Jurkat, Clone E6-1 (cell line): ENCODE data around the gene DLGAP4.

Experiments used
- DNase-seq: peaks from one replicate; pipeline ENCODE4 v3.0.0-alpha.2; 2011; ENCODE audit warnings: low read depth, low spot score
- H3K4me3 ChIP-seq: 2 replicates; pipeline ENCODE4 v1.5.1; 2011; ENCODE audit warnings: mild to moderate bottlenecking, low read length, control low read depth, moderate library complexity

The DLGAP4 gene

DNA sequence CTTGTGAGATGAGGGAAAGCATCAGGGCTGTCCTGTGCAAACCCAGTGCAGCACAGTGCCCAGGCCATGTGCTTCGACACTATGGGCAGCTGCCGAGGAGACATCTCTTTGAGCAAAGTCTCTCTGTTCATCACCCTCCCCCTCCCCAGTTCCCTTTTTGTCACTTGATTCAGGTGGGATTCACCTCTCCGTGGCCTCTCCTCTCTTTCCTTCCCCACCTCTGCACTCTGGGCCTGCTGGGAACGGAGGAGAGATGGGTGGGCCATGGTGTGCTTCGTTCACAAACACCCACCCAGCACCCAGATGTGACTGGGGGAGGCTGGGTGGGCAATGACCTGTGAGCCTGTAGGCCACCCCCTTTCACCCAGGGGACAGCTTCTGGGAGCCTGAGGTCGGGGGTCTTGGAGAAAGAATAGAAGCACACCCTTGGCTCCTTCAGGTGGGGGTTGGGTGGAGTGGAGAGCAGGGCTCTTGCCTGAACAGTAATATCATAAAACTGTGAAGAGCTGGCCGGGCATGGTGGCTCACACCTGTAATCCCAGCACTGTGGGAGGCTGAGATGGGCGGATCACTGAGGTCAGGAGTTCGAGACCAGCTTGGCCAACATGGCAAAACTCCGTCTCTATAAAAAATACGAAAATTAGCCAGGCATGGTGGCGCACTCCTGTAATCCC, 33.5 kb upstream of the DLGAP4 start:
- no peak overlapping the region for H3K4me3 ChIP-seq
- DNase-seq, result no peak

DNA sequence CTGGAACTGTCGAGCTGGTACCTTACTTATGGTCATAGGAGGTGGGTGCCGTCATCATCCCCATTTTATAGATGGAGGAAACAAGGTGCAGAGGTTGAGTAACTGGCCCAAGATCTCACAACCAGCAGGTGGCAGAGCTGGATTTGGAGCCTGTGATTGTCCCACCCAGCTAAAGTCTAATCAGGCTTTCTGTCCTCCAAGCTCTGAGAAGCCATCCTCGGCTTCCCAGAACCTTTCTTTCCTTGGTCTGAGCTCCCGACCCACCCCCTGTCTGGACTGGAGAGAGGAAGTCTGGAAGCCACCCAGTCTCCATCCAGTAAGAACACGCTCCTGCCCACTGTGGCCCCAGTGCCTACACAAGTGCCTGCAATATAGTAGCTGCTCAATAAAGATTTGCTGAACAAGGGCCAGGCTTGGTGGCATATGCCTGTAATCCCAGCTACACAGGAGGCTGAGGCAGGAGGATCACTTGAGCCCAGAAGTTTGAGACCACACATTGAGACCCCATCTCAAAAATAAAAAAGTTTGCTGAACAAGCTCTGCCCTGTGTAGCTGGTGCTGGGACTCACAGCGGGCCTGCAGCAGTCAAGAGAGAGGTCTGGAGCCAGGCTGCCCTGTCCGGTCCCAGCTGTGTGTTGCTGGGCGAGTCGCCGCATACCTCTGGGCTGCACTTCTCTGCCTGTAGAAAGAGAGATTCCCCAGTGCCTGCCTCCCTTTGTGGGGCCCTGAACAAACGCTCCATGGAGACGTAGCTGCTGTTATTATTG, 32.5 kb upstream of the DLGAP4 start:
- no peak overlapping the region for H3K4me3 ChIP-seq
- DNase-seq, result peak; percentile 28

GRCh38 chr20:36274181-36274841, 31.8 kb upstream of the DLGAP4 start:
- H3K4me3 ChIP-seq, result no peak overlapping the region
- DNase-seq, result no peak

- DNase-seq, result no peak
- no peak overlapping the region for H3K4me3 ChIP-seq
Observed at GRCh38 chr20:36275011-36275410, 31.1 kb upstream of the DLGAP4 start.

DNA sequence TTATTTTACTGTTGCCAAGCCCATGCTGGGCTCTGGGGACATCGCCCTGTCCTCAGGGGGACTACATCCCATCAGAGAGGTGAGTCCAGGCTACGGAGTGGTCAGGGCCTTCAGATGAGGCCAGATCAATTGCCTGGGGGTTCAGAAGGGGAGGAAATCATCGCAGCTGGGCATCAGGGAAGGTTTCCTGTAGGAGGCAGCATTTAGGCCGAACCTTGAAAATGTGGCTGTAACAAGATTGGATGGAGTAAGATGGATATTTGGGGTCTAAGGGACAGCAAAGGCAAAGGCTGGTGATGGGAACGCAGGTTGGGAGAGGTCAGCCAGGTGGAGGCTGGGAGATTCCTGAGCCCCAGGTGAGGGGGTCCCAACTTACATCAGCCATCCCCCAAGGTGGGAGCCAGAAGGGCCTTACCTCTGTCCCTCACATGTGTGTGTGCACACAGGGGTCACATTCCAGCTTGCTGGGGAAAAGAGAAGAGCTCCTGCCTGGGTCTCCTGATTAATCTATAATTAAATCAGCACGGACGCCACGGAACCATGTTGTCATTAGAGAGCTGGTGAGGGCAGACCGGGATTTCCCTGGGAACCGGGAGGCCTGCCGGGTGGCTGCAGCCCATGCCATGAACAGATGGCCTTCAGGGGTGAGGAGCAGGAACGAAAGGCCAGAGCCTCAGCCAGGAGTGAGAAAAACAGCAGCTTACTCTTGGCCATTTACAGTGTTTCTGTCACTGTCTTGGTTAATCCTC, 30.5 kb upstream of the DLGAP4 start:
- no peak overlapping the region for H3K4me3 ChIP-seq
- DNase-seq, result no peak

- DNase-seq, result no peak
Observed at GRCh38 chr20:36277546-36277945, 28.6 kb upstream of the DLGAP4 start.

DNA sequence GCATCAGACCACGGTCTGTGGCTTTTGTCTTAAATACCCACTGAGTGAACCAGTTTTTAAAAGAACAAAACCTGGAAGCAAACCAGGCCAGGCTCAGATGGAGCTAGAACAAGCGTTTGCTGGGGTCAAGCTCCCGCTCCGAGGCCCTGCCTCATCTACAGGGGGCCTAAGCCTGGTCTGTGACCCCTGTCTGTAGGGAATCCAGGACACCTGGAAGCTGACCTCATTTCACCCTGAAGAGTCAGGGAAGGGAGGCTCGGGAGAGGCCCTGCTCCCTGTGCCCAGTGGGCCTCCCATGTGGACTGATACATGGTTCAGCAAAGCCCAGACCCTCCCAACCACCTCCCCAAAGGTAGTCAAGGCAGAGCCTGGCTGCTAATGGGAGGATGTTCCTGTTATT, 26.8 kb upstream of the DLGAP4 start:
- no peak overlapping the region for H3K4me3 ChIP-seq
- DNase-seq, result no peak

More at GRCh38 chr20:36277546-36277945, 28.6 kb upstream of the DLGAP4 start:
- H3K4me3 ChIP-seq, result no peak overlapping the region

GRCh38 chr20:36279776-36280175, 26.4 kb upstream of the DLGAP4 start:
- no peak overlapping the region for H3K4me3 ChIP-seq

GRCh38 chr20:36281785-36282380, 24.3 kb upstream of the DLGAP4 start:
- H3K4me3 ChIP-seq, result no peak overlapping the region

More at GRCh38 chr20:36279776-36280175, 26.4 kb upstream of the DLGAP4 start:
- DNase-seq, result no peak

DNA sequence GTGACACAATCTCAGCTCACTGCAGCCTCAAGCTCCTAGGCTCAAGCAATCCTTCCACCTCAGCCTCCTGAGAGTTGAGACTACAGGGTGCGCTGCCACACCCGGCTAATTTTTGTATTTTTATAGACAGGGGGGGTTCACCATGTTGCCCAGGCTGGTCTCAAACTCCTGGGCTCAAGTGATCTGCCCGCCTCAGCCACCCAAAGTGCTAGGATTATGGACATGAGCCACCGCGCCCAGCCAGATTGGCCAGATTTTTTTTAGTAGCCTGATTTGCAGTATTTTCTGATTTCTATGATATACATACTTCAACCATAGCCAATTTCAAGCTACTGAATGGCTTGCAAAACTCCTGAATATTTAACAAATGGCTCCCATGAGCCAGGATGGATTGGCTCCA, 21.4 kb upstream of the DLGAP4 start:
- no peak overlapping the region for H3K4me3 ChIP-seq
- DNase-seq, result no peak

More at GRCh38 chr20:36281785-36282380, 24.3 kb upstream of the DLGAP4 start:
- DNase-seq, result no peak

DNA sequence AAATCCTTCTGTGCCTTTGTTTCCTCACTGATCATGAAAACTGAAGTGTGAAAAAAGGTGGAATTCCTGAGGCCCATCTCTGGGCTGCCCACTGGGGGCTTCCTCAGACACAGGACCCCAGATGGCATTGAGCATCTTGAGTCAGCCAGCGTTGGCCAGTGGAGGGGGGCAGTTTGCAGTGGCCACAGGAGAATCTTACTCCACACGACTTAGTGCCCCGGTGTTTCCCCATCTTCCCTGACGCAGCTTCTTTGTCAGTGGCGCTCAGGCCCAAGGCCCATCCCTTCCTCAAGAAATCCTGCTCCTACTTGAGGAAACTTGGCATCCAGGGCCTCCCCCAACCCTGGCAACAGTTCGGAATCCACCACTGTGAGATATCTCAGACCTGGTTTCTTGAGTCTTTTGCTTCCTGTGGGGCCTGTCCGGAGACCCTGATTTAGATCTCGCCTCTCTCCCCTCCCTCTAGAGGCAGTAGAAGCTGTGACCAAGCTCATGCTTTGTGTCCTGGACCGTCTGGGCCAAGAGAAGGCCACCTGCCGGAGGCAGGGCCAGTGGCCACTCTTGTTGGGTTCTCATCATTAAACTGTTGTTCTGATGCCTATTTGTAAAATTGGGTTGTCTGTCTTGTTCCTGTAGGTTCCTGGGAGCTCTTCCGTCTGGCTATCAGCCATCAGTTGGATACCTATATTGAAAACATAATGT, 20.2 kb upstream of the DLGAP4 start:
- DNase-seq, result no peak

DNA sequence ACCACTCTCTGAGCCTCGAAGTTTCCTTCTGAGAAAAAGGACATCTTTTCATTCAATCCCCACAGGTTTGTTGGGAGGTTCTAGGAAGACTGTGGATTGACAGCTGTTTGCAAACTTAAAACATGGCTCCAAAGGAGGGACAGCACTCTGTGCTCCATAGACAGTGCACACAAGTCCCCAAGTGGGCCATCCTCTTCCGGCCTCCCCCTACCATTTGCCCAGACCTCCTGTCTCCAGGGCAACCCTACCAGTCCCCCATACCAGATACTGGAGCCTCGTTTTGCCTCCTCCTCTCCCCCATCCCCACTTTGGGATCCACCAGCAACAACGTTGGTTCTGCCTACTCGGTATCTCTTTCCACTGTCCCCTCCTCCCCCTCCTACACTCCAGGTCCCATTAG, 8.5 kb upstream of the DLGAP4 start:
- DNase-seq, result no peak
- no peak overlapping the region for H3K4me3 ChIP-seq

More for the DNA sequence above, 20.2 kb upstream of the DLGAP4 start:
- no peak overlapping the region for H3K4me3 ChIP-seq

DNA sequence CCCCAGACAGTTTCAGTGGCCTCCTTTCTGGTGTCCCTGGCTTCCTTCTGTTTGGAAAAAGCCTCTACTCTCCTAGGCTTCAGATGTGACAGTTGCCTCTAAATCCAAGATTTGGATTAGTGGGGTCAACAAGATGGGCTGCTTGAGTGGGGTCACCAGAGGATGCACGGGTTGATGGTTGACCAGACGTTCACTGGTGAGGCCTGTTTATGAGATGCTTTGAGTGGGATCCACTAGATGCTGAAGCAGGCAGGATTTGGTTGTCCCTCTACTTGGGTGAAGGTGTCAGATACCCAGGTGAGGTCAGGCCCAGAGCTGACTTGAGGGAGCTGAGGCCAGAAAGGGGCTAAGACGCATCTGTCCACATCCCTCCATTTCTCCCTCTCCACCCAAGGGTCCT, 8.1 kb upstream of the DLGAP4 start:
- H3K4me3 ChIP-seq, result no peak overlapping the region
- no peak for DNase-seq

GRCh38 chr20:36298795-36299339, 7.3 kb upstream of the DLGAP4 start:
- H3K4me3 ChIP-seq, result no peak overlapping the region
- no peak for DNase-seq

GRCh38 chr20:36299459-36299858, 6.7 kb upstream of the DLGAP4 start:
- DNase-seq, result no peak
- no peak overlapping the region for H3K4me3 ChIP-seq

DNA sequence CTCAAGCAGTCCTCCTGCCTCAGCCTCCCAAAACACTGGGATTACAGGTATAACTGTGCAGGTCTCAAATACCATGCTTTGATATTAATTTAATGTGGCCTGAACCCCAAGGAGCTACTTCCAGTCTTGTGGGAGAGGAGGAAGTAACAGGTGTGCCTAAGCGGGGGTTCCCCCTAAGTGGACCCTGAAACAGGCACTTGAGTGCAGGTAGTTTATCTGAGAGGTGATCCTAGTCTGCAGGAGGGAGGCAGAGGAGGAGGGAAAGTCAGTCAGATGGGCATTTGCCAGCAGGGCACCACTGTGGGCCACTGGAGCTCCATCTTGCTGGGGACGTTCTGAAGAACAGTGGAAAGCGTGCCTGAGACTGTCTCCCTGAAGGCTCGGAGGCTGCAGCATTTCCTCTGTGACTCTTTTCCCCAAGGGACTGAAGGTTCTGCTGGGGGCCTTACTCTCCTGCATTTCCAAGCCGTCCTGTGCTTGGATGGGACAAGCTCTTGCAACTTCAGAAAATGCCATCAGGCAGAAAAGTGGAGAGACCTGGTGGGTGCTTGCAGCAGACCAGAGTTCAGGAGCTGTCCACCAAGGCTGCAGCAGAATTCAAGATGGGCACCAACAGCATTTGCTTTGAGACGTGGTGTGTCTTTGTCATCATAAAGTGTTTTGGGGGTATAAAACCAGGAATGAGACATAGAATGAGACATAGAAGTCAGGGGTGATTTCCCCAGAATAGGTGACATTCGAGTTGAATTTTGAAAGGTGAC, 4.6 kb upstream of the DLGAP4 start:
- no peak overlapping the region for H3K4me3 ChIP-seq
- no peak for DNase-seq

- DNase-seq, result no peak
- no peak overlapping the region for H3K4me3 ChIP-seq
Observed at GRCh38 chr20:36303020-36303595, 3.0 kb upstream of the DLGAP4 start.
